Ishikawa (cell line): ENCODE data around the gene CEP250.

Experiments
- CEBPB ChIP-seq: IDR thresholded peaks from 2 replicates; pipeline ENCODE4 v1.6.1; 2012
- CREB1 ChIP-seq: IDR thresholded peaks from 2 replicates; pipeline ENCODE4 v1.6.1; 2012; ENCODE audit warnings: low read depth
- EGR1 ChIP-seq: IDR thresholded peaks from 2 replicates; pipeline ENCODE4 v1.6.1; 2012
- EP300 ChIP-seq: IDR thresholded peaks from 2 replicates; pipeline ENCODE4 v1.6.1; 2012; ENCODE audit warnings: borderline replicate concordance
- FOXM1 ChIP-seq: IDR thresholded peaks from 2 replicates; pipeline ENCODE4 v1.6.1; 2012; ENCODE audit warnings: low read depth, borderline replicate concordance
- NFIC ChIP-seq: IDR thresholded peaks from 2 replicates; pipeline ENCODE4 v1.6.1; 2012
- RAD21 ChIP-seq: IDR thresholded peaks from 2 replicates; pipeline ENCODE4 v1.6.1; 2012; ENCODE audit warnings: low read depth
- TAF1 ChIP-seq: IDR thresholded peaks from 2 replicates; pipeline ENCODE4 v1.6.1; 2012; ENCODE audit warnings: low read depth, mild to moderate bottlenecking
- TCF12 ChIP-seq: IDR thresholded peaks from 2 replicates; pipeline ENCODE4 v1.6.1; 2012; ENCODE audit warnings: low read depth
- TEAD4 ChIP-seq: IDR thresholded peaks from 2 replicates; pipeline ENCODE4 v1.6.1; 2012
- YY1 ChIP-seq: IDR thresholded peaks from 2 replicates; pipeline ENCODE4 v1.6.1; 2012; ENCODE audit warnings: low read depth
- ZBTB7A ChIP-seq: IDR thresholded peaks from 2 replicates; pipeline ENCODE4 v1.6.1; 2012; ENCODE audit warnings: low read depth
- TF ChIP-seq, protein P1 (sequence below): IDR thresholded peaks from 2 replicates; pipeline ENCODE4 v1.6.1; 2012
- TF ChIP-seq, protein P2 (sequence below): IDR thresholded peaks from 2 replicates; pipeline ENCODE4 v1.6.1; 2012
- TF ChIP-seq, protein P3 (sequence below): IDR thresholded peaks from 2 replicates; pipeline ENCODE4 v1.6.1; 2012; ENCODE audit warnings: low read depth, mild to moderate bottlenecking

The CEP250 gene

DNA sequence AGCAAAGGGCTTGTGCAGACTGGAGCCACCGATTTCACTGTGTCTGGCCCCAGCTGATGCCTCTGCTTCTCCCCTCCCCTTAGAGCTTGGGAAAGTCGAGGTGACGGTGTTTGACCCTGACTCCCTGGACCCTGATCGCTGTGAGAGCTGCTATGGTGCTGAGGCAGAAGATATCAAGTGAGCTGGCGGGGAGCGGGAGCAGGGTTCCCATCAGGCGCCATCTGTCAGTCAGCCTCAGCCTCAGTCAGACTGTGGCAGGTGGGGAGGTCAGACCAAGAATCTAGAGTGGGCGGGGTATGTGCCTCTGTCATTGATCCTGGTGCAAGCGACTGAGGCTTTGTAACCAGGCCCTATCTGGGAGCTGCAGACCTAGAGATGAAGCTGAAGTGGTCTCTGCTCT, 91.9 kb downstream of the CEP250 start:
- no peak for TF ChIP-seq TEAD4
- TF ChIP-seq EGR1: no peak
- TF ChIP-seq NFIC: no peak
- TF ChIP-seq, protein P1, sequence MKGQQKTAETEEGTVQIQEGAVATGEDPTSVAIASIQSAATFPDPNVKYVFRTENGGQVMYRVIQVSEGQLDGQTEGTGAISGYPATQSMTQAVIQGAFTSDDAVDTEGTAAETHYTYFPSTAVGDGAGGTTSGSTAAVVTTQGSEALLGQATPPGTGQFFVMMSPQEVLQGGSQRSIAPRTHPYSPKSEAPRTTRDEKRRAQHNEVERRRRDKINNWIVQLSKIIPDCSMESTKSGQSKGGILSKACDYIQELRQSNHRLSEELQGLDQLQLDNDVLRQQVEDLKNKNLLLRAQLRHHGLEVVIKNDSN: no peak
- TF ChIP-seq TCF12: no peak
- TF ChIP-seq EP300: no peak
- TF ChIP-seq, protein P2, sequence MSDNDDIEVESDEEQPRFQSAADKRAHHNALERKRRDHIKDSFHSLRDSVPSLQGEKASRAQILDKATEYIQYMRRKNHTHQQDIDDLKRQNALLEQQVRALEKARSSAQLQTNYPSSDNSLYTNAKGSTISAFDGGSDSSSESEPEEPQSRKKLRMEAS: no peak
- no peak for TF ChIP-seq ZBTB7A
- TF ChIP-seq, protein P3, sequence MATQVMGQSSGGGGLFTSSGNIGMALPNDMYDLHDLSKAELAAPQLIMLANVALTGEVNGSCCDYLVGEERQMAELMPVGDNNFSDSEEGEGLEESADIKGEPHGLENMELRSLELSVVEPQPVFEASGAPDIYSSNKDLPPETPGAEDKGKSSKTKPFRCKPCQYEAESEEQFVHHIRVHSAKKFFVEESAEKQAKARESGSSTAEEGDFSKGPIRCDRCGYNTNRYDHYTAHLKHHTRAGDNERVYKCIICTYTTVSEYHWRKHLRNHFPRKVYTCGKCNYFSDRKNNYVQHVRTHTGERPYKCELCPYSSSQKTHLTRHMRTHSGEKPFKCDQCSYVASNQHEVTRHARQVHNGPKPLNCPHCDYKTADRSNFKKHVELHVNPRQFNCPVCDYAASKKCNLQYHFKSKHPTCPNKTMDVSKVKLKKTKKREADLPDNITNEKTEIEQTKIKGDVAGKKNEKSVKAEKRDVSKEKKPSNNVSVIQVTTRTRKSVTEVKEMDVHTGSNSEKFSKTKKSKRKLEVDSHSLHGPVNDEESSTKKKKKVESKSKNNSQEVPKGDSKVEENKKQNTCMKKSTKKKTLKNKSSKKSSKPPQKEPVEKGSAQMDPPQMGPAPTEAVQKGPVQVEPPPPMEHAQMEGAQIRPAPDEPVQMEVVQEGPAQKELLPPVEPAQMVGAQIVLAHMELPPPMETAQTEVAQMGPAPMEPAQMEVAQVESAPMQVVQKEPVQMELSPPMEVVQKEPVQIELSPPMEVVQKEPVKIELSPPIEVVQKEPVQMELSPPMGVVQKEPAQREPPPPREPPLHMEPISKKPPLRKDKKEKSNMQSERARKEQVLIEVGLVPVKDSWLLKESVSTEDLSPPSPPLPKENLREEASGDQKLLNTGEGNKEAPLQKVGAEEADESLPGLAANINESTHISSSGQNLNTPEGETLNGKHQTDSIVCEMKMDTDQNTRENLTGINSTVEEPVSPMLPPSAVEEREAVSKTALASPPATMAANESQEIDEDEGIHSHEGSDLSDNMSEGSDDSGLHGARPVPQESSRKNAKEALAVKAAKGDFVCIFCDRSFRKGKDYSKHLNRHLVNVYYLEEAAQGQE: no peak
- no peak for TF ChIP-seq RAD21
- no peak for TF ChIP-seq CREB1
- no peak for TF ChIP-seq FOXM1
- no peak for TF ChIP-seq TAF1
- TF ChIP-seq CEBPB: no peak
- no peak for TF ChIP-seq YY1

DNA sequence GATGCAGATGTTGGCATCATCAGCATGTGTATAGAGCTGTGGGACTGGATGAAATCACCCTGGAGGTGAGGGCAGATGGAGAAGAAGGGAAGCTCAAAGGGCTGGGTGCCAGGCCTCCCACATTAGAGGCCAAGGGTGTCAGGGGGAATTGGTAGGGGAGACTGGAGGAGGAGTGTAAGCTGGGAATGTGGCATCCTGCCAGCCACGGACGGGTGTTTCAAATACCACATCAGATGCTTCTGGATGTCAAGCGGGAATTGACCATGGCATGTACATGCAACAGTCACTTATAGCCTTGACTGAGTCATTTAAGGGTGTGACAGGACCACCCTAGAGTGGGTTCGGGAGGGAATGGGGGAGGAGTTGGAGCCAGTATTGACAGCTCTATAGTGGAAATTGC, 96.1 kb downstream of the CEP250 start:
- TF ChIP-seq YY1 (no peak), RAD21 (no peak), ZBTB7A (no peak), TCF12 (no peak), CREB1 (no peak), FOXM1 (no peak), TAF1 (no peak), EP300 (no peak), CEBPB (no peak), NFIC (no peak), TEAD4 (no peak), EGR1 (no peak)
- TF ChIP-seq, protein P3: no peak
- TF ChIP-seq, protein P2: no peak
- TF ChIP-seq, protein P1: no peak

DNA sequence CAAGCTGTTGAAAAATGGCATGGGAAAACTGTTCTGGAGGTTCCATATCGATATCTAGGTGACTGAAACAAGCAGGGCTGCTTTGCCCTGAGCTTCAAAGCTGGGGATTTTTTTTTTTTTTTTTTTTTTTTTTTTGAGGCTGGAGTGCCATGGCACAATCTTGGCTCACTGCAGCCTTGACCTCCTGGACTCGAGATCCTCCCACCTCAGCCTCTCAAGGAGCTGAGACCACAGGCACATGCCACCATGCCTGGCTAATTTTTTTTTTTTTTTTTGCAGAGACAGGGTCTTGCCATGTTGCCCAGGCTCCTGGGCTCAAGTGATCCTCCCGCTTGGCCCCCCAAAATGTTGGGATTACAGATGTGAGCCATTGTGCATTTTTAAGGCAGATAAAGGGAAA, 97.5 kb downstream of the CEP250 start:
- TF ChIP-seq NFIC: no peak
- TF ChIP-seq, protein P2: no peak
- TF ChIP-seq FOXM1: no peak
- TF ChIP-seq, protein P1: no peak
- TF ChIP-seq TEAD4: no peak
- TF ChIP-seq TAF1: no peak
- TF ChIP-seq RAD21: no peak
- no peak for TF ChIP-seq ZBTB7A
- no peak for TF ChIP-seq EP300
- no peak for TF ChIP-seq YY1
- TF ChIP-seq CREB1: no peak
- no peak for TF ChIP-seq TCF12
- TF ChIP-seq, protein P3: no peak
- no peak for TF ChIP-seq CEBPB
- TF ChIP-seq EGR1: no peak
